ENCODE results near the gene KCNA1. TPM values are rescaled to one million over a fixed set of nuclear protein-coding genes. Genes with fewer than 3 reads are reported as not detected.

Gene KCNA1
- total RNA-seq (2021), result 0.92 and 0.98 TPM in 2 replicates
- long read RNA-seq, full-length matches to known transcripts, result 3 of 3 reads
- long read RNA-seq, partial matches to known transcripts, result 0 of 3 reads
- long read RNA-seq, other reads (novel, unspliced or antisense), result 0 of 3 reads

GRCh38 chr12:4909734-4910501, at the start of gene KCNA1:
TSS of gene KCNA1 (plus strand) at chr12:4909905. CDS start at chr12:4911379, 1,474 bp downstream.
- Histone ChIP-seq H4K8ac (replicated peaks; ENCODE audit: insufficient read length, low read depth, low read length) (no peak within 1 kb of the TSS), H2AFZ (ENCODE audit: low read length) (peak within 1 kb of the TSS; percentile 61), H3K27ac (ENCODE audit: insufficient read length, low read depth, low read length) (no peak within 1 kb of the TSS), H3K23me2 (ENCODE audit: insufficient read length, low read depth, low read length, poor library complexity, severe bottlenecking) (peaks cover 20% of the 10 kb centered on the region), H2BK5ac (ENCODE audit: insufficient read length, low read length) (no peak within 1 kb of the TSS), H2BK15ac (ENCODE audit: low read depth, low read length) (no peak within 1 kb of the TSS), H3K18ac (ENCODE audit: insufficient read length, low read depth, low read length) (no peak within 1 kb of the TSS), H3K79me1 (ENCODE audit: insufficient read depth, low read depth, low read length, poor library complexity, severe bottlenecking) (no peaks in the 10 kb centered on the region), H3K4ac (ENCODE audit: low read depth, low read length) (no peak within 1 kb of the TSS), H3K14ac (ENCODE audit: insufficient read depth, low read length) (no peak within 1 kb of the TSS; the same call in 1 of the 2 replicates), H3K4me2 (ENCODE audit: insufficient read depth, insufficient read length, low read length) (peak within 1 kb of the TSS; percentile 93), H2BK20ac (ENCODE audit: low read depth, low read length, poor library complexity, severe bottlenecking) (no peak within 1 kb of the TSS), H3K27me3 (ENCODE audit: insufficient read depth, low read length) (peaks cover 36% of the 10 kb centered on the region), H3K23ac (ENCODE audit: insufficient read length, low read depth, low read length) (no peak within 1 kb of the TSS), H3K9ac (ENCODE audit: extremely low read depth, insufficient read length, low read length) (no peak within 1 kb of the TSS), H3K79me2 (ENCODE audit: insufficient read depth, low read length) (no peaks in the 10 kb centered on the region), H3K4me1 (ENCODE audit: insufficient read depth, low read length) (no peaks in the 10 kb centered on the region), H3K9me3 (ENCODE audit: control insufficient read depth, low read depth, low read length) (no peaks in the 10 kb centered on the region), H3T11ph (ENCODE audit: low read length) (no peak within 1 kb of the TSS), H3K56ac (ENCODE audit: insufficient read length, low read depth, low read length) (no peak within 1 kb of the TSS), H2BK12ac (ENCODE audit: insufficient read length, low read depth, low read length) (no peak within 1 kb of the TSS), H4K91ac (ENCODE audit: insufficient read length, low read depth, low read length) (no peak within 1 kb of the TSS), H2AK5ac (ENCODE audit: insufficient read length, low read length) (no peak within 1 kb of the TSS), H2BK120ac (ENCODE audit: low read depth, low read length, poor library complexity, severe bottlenecking) (no peak within 1 kb of the TSS), H4K5ac (ENCODE audit: insufficient read length, low read depth, low read length) (no peak within 1 kb of the TSS), H4K20me1 (ENCODE audit: control insufficient read depth, insufficient read depth, insufficient read length) (no peaks in the 10 kb centered on the region)
- peak within 1 kb of the TSS; percentile 66 to 91 for H3K4me3 Mint-ChIP-seq
- WGBS (ENCODE audit: extremely low coverage, insufficient read length, low lambda C conversion rate), result no CpG with 5 or more reads among the region's 67 CpGs
- H3K27ac Mint-ChIP-seq, result no peak within 1 kb of the TSS
- TF ChIP-seq CTCF (conservative IDR thresholded peaks at IDR 0.05), result no peak
- H3K9me3 Mint-ChIP-seq, result peaks cover 7 to 11% of the 10 kb centered on the region in 2 experiments
- peaks cover 17 to 28% of the 10 kb centered on the region in 2 experiments for H3K4me1 Mint-ChIP-seq
- peaks cover 6 to 11% (median 8%) of the 10 kb centered on the region in 3 experiments for H3K36me3 Mint-ChIP-seq (ENCODE audit: insufficient read depth in 1 of 3, low read depth in 3 of 3)
- peak; percentile 63 for DNase-seq
- peaks cover 64% of the 10 kb centered on the region for H3K27me3 Mint-ChIP-seq (ENCODE audit: low read depth)
